Activated CD8-positive, alpha-beta memory T cell treated with anti-CD3 and anti-CD28 coated beads, Interleukin-2, amount 10 ng/mL, durations not matched to agents 7 days and 5 days (primary cell): ENCODE measurements around the gene ZNF839. TPM values are rescaled to one million over a fixed set of nuclear protein-coding genes. Genes with fewer than 3 reads are reported as not detected.

Experiments
- ATAC-seq: fragments of 150-1000 bp; cut with Tn5 transposase; one replicate; pipeline ENCODE4 v1.10.0; 2021; ENCODE audit warnings: moderate library complexity
- CTCF ChIA-PET: fragments of 350-600 bp; sonication (Branson Sonifier 250); formaldehyde crosslinking; loops from one replicate; lab custom pipeline; 2021; ENCODE audit warnings: antibody characterized with exemption; lab: Charles Lee
- DNase-seq: peaks from one replicate; pipeline ENCODE4 v3.0.0-alpha.2; 2020
- H3K27ac Mint-ChIP-seq: one replicate; pipeline ENCODE4 v1.8.0; 2021; ENCODE audit warnings: mild to moderate bottlenecking, mixed read lengths
- H3K27me3 Mint-ChIP-seq: one replicate; pipeline ENCODE4 v1.8.0; 2021; ENCODE audit warnings: mixed read lengths
- H3K36me3 Mint-ChIP-seq: one replicate; pipeline ENCODE4 v1.8.0; 2021; ENCODE audit warnings: mild to moderate bottlenecking, mixed read lengths
- H3K4me1 Mint-ChIP-seq: one replicate; pipeline ENCODE4 v1.8.0; 2021; ENCODE audit warnings: mixed read lengths
- H3K4me3 Mint-ChIP-seq: one replicate; pipeline ENCODE4 v1.8.0; 2021; ENCODE audit warnings: mild to moderate bottlenecking, moderate library complexity, mixed read lengths
- H3K9me3 Mint-ChIP-seq: one replicate; pipeline ENCODE4 v1.8.0; 2022; ENCODE audit warnings: low read depth, mixed read lengths
- total RNA-seq, 2 experiments: library from RNA; stranded (reverse); gene quantifications; one replicate each; pipeline ENCODE4 v1.2.3, GENCODE V29; 2021

The ZNF839 gene
- total RNA-seq = 10 to 100 TPM; 11.9 to 13.5 TPM

- no peaks in the 10 kb centered on the region for H3K36me3 Mint-ChIP-seq
- peaks cover 61% of the 10 kb centered on the region for H3K4me1 Mint-ChIP-seq
- CTCF ChIA-PET = interaction anchor here (1.1 to 4.9 kb wide), 7 partner anchors 11 to 354 kb away, joined by 3 to 24 read pairs (median 4); partner anchors contain the start of genes CINP and TECPR2
- peak; percentile 95 for DNase-seq
- H3K27me3 Mint-ChIP-seq = no peaks in the 10 kb centered on the region
- ATAC-seq = peak; percentile 78
- peak within 1 kb of the TSS; percentile 96 for H3K27ac Mint-ChIP-seq
- H3K4me3 Mint-ChIP-seq = peak within 1 kb of the TSS; percentile 96
- no peaks in the 10 kb centered on the region for H3K9me3 Mint-ChIP-seq
Measured at GRCh38 chr14:102319351-102320032, at the start of gene ZNF839. ZNF839 (plus strand) TSS chr14:102319746; CDS start chr14:102319766, 20 bp downstream.

GRCh38 chr14:102272392-102272791 is 47.2 kb upstream of the ZNF839 start:
- H3K4me3 Mint-ChIP-seq = no peak overlapping the region
- no peaks in the 10 kb centered on the region for H3K9me3 Mint-ChIP-seq
- CTCF ChIA-PET = interaction anchor here (0.7 kb wide), 1 partner anchor 167 kb away, joined by 3 read pairs; no protein-coding TSS in a partner anchor
- DNase-seq (no peak), ATAC-seq (no peak)
- no peaks in the 10 kb centered on the region for H3K4me1 Mint-ChIP-seq
- H3K36me3 Mint-ChIP-seq = no peaks in the 10 kb centered on the region
- no peak overlapping the region for H3K27ac Mint-ChIP-seq
- no peaks in the 10 kb centered on the region for H3K27me3 Mint-ChIP-seq

GRCh38 chr14:102275866-102276265 is 43.7 kb upstream of the ZNF839 start:
- H3K4me3 Mint-ChIP-seq = no peak overlapping the region
- DNase-seq = no peak
- CTCF ChIA-PET = no interaction called here
- H3K4me1 Mint-ChIP-seq = no peaks in the 10 kb centered on the region
- no peaks in the 10 kb centered on the region for H3K36me3 Mint-ChIP-seq
- no peaks in the 10 kb centered on the region for H3K9me3 Mint-ChIP-seq
- H3K27me3 Mint-ChIP-seq = no peaks in the 10 kb centered on the region
- ATAC-seq = no peak
- no peak overlapping the region for H3K27ac Mint-ChIP-seq

GRCh38 chr14:102277874-102278630 is 41.5 kb upstream of the ZNF839 start:
- CTCF ChIA-PET = no interaction called here
- H3K27ac Mint-ChIP-seq = no peak overlapping the region

GRCh38 chr14:102278631-102278935 is 41.0 kb upstream of the ZNF839 start:
- ATAC-seq (no peak), DNase-seq (no peak)
- no peaks in the 10 kb centered on the region for H3K9me3 Mint-ChIP-seq
- H3K27ac Mint-ChIP-seq = no peak overlapping the region
- no peaks in the 10 kb centered on the region for H3K36me3 Mint-ChIP-seq
- H3K4me1 Mint-ChIP-seq = no peaks in the 10 kb centered on the region
- H3K27me3 Mint-ChIP-seq = no peaks in the 10 kb centered on the region
- CTCF ChIA-PET = no interaction called here
- no peak overlapping the region for H3K4me3 Mint-ChIP-seq

More at GRCh38 chr14:102277874-102278630, 41.5 kb upstream of the ZNF839 start:
- no peaks in the 10 kb centered on the region for H3K4me1 Mint-ChIP-seq
- ATAC-seq (no peak), DNase-seq (no peak)
- H3K4me3 Mint-ChIP-seq = no peak overlapping the region
- no peaks in the 10 kb centered on the region for H3K36me3 Mint-ChIP-seq
- no peaks in the 10 kb centered on the region for H3K27me3 Mint-ChIP-seq
- H3K9me3 Mint-ChIP-seq = no peaks in the 10 kb centered on the region

- Mint-ChIP-seq H3K36me3 (no peaks in the 10 kb centered on the region), H3K27me3 (no peaks in the 10 kb centered on the region), H3K4me1 (no peaks in the 10 kb centered on the region), H3K27ac (no peak overlapping the region), H3K4me3 (no peak overlapping the region), H3K9me3 (no peaks in the 10 kb centered on the region)
- no peak for ATAC-seq
- CTCF ChIA-PET = no interaction called here
- no peak for DNase-seq
Measured at GRCh38 chr14:102279282-102279681, 40.3 kb upstream of the ZNF839 start.

GRCh38 chr14:102279688-102280348 is 39.7 kb upstream of the ZNF839 start:
- Mint-ChIP-seq H3K9me3 (no peaks in the 10 kb centered on the region), H3K4me1 (no peaks in the 10 kb centered on the region), H3K27ac (no peak overlapping the region), H3K36me3 (no peaks in the 10 kb centered on the region), H3K27me3 (no peaks in the 10 kb centered on the region), H3K4me3 (no peak overlapping the region)
- ATAC-seq = no peak
- no peak for DNase-seq
- CTCF ChIA-PET = no interaction called here

GRCh38 chr14:102280376-102280962 is 39.1 kb upstream of the ZNF839 start:
- Mint-ChIP-seq H3K9me3 (no peaks in the 10 kb centered on the region), H3K27me3 (no peaks in the 10 kb centered on the region), H3K4me3 (no peak overlapping the region), H3K4me1 (no peaks in the 10 kb centered on the region), H3K36me3 (no peaks in the 10 kb centered on the region), H3K27ac (no peak overlapping the region)
- CTCF ChIA-PET = no interaction called here
- DNase-seq = no peak
- ATAC-seq = no peak

- H3K27ac Mint-ChIP-seq = no peak overlapping the region
- H3K27me3 Mint-ChIP-seq = no peaks in the 10 kb centered on the region
- no peaks in the 10 kb centered on the region for H3K36me3 Mint-ChIP-seq
- DNase-seq (no peak), ATAC-seq (no peak)
- H3K9me3 Mint-ChIP-seq = no peaks in the 10 kb centered on the region
- H3K4me3 Mint-ChIP-seq = no peak overlapping the region
- H3K4me1 Mint-ChIP-seq = no peaks in the 10 kb centered on the region
- CTCF ChIA-PET = no interaction called here
Measured at GRCh38 chr14:102282751-102283465, 36.6 kb upstream of the ZNF839 start.

GRCh38 chr14:102283631-102284129 is 35.9 kb upstream of the ZNF839 start:
- Mint-ChIP-seq H3K27ac (no peak overlapping the region), H3K4me1 (no peaks in the 10 kb centered on the region)
- CTCF ChIA-PET = interaction anchor here (0.6 kb wide), 1 partner anchor 232 kb away, joined by 3 read pairs; no protein-coding TSS in a partner anchor

GRCh38 chr14:102285106-102285505 is 34.4 kb upstream of the ZNF839 start:
- CTCF ChIA-PET = no interaction called here
- H3K4me1 Mint-ChIP-seq = no peaks in the 10 kb centered on the region
- DNase-seq (no peak), ATAC-seq (no peak)
- H3K9me3 Mint-ChIP-seq = no peaks in the 10 kb centered on the region
- H3K27me3 Mint-ChIP-seq = no peaks in the 10 kb centered on the region
- no peaks in the 10 kb centered on the region for H3K36me3 Mint-ChIP-seq
- H3K27ac Mint-ChIP-seq = no peak overlapping the region
- no peak overlapping the region for H3K4me3 Mint-ChIP-seq

More at GRCh38 chr14:102283631-102284129, 35.9 kb upstream of the ZNF839 start:
- ATAC-seq = no peak
- H3K9me3 Mint-ChIP-seq = no peaks in the 10 kb centered on the region
- no peak for DNase-seq
- no peaks in the 10 kb centered on the region for H3K36me3 Mint-ChIP-seq
- H3K27me3 Mint-ChIP-seq = no peaks in the 10 kb centered on the region
- H3K4me3 Mint-ChIP-seq = no peak overlapping the region

- H3K4me1 Mint-ChIP-seq = no peaks in the 10 kb centered on the region
- CTCF ChIA-PET = no interaction called here
- no peak overlapping the region for H3K4me3 Mint-ChIP-seq
- ATAC-seq (no peak), DNase-seq (no peak)
- no peak overlapping the region for H3K27ac Mint-ChIP-seq
- H3K36me3 Mint-ChIP-seq = no peaks in the 10 kb centered on the region
- no peaks in the 10 kb centered on the region for H3K9me3 Mint-ChIP-seq
- H3K27me3 Mint-ChIP-seq = no peaks in the 10 kb centered on the region
Measured at GRCh38 chr14:102288139-102288538, 31.4 kb upstream of the ZNF839 start.

- Mint-ChIP-seq H3K36me3 (no peaks in the 10 kb centered on the region), H3K27me3 (no peaks in the 10 kb centered on the region), H3K4me1 (no peaks in the 10 kb centered on the region), H3K9me3 (no peaks in the 10 kb centered on the region), H3K27ac (no peak overlapping the region), H3K4me3 (no peak overlapping the region)
- ATAC-seq = no peak
- DNase-seq = no peak
- CTCF ChIA-PET = no interaction called here
Measured at GRCh38 chr14:102292441-102292840, 27.1 kb upstream of the ZNF839 start.
